Measurements from ENCODE around the gene NOXO1.

NOXO1 gene

GRCh38 chr16:1993731-1994131 is 12.5 kb upstream of the NOXO1 start:
- peak; percentile 56 for DNase-seq

GRCh38 chr16:1992704-1993317 is 11.5 kb upstream of the NOXO1 start:
- DNase-seq, result no peak

- DNase-seq, result peak; percentile 99
Measured at GRCh38 chr16:1991948-1992703, 10.9 kb upstream of the NOXO1 start.

GRCh38 chr16:1991588-1991947 is 10.3 kb upstream of the NOXO1 start:
- no peak for DNase-seq

- no peak for DNase-seq
Measured at GRCh38 chr16:1991135-1991551, 9.9 kb upstream of the NOXO1 start.

GRCh38 chr16:1990351-1991134 is 9.3 kb upstream of the NOXO1 start:
- no peak for DNase-seq

- no peak for DNase-seq
Measured at GRCh38 chr16:1990101-1990350, 8.8 kb upstream of the NOXO1 start.

- DNase-seq, result no peak
Measured at GRCh38 chr16:1989209-1990100, 8.2 kb upstream of the NOXO1 start, which contains the start of gene SYNGR3. Gene SYNGR3, plus strand, starts transcription at chr16:1989970. Its CDS starts 133 bp downstream, at chr16:1990103.

- DNase-seq, result no peak
Measured at GRCh38 chr16:1987198-1987597, 5.9 kb upstream of the NOXO1 start.

GRCh38 chr16:1985466-1986150 is 4.3 kb upstream of the NOXO1 start:
- DNase-seq, result no peak

- no peak for DNase-seq
Measured at GRCh38 chr16:1984347-1985225, 3.3 kb upstream of the NOXO1 start.

- peak; percentile 77 for DNase-seq
Measured at GRCh38 chr16:1983544-1984346, 2.5 kb upstream of the NOXO1 start, which contains the start of gene GFER. Gene GFER, plus strand, starts transcription at chr16:1984193. Its CDS starts 26 bp downstream, at chr16:1984219.

- no peak for DNase-seq
Measured at GRCh38 chr16:1982991-1983543, 1.8 kb upstream of the NOXO1 start.

GRCh38 chr16:1982013-1982433 is 754 bp upstream of the NOXO1 start:
- no peak for DNase-seq

- no peak for DNase-seq
Measured at GRCh38 chr16:1980770-1981087, 540 bp downstream of the NOXO1 start.

- peak; percentile 36 for DNase-seq
Measured at GRCh38 chr16:1980030-1980769, 1.1 kb downstream of the NOXO1 start.

- peak; percentile 55 for DNase-seq
Measured at GRCh38 chr16:1979271-1980029, 1.8 kb downstream of the NOXO1 start.

- no peak for DNase-seq
Measured at GRCh38 chr16:1978476-1979120, 2.7 kb downstream of the NOXO1 start.

Data from activated CD4-positive, alpha-beta T cell treated with anti-CD3 and anti-CD28 coated beads for 48 hours (primary cell).